B cell (primary cell): Measurements from ENCODE around the gene RAB26. TPM values are rescaled to one million over a fixed set of nuclear protein-coding genes. Genes with fewer than 3 reads are reported as not detected.

ENCODE experiments used
- ATAC-seq: fragments of 200-7000 bp; cut with Tn5 transposase; one replicate; pipeline ENCODE4 v1.10.0; 2021; ENCODE audit warnings: low read depth, mild to moderate bottlenecking, moderate number of reproducible peaks, moderate library complexity
- CTCF ChIA-PET: fragments of 350-600 bp; sonication (Branson Sonifier 250); formaldehyde crosslinking; loops from one replicate; lab custom pipeline; 2021; ENCODE audit warnings: antibody characterized with exemption, inconsistent platforms; lab: Charles Lee
- POLR2A ChIA-PET: fragments of 350-600 bp; sonication (Branson Sonifier 250); formaldehyde crosslinking; loops from one replicate; lab custom pipeline; 2021; ENCODE audit warnings: antibody characterized with exemption; lab: Charles Lee
- DNase-seq: peaks from one replicate; pipeline ENCODE4 v3.0.0; 2013
- H2AFZ ChIP-seq: 2 replicates; pipeline ENCODE4 v1.6.1; 2012; ENCODE audit warnings: mild to moderate bottlenecking, low read depth, low read length; ENCODE audit not compliant: insufficient read depth, poor library complexity, severe bottlenecking
- H3K27ac ChIP-seq, 2 donors: 1 replicate in 1 of 2; 2 replicates in 1 of 2; pipeline ENCODE4 v1.5.1; 2012 to 2013; ENCODE audit warnings: low read length in 2 of 2, mild to moderate bottlenecking in 2 of 2, moderate library complexity in 1 of 2
- H3K27me3 ChIP-seq, 4 experiments: fragments of 200-600 bp in 1 of 4; sonication (generic) in 1 of 4; replicated peaks in 1 of 4; 1 replicate in 2 of 4; 2 replicates in 2 of 4; pipeline versions ENCODE4 v1.6.1 to v1.7.0; 2013 to 2016; ENCODE audit warnings: low read length in 3 of 4, mild to moderate bottlenecking in 2 of 4, mixed read lengths in 1 of 4, moderate library complexity in 1 of 4; ENCODE audit not compliant: insufficient read depth in 4 of 4, control insufficient read depth in 3 of 4; ENCODE audit errors: control extremely low read depth in 1 of 4
- H3K36me3 ChIP-seq, 2 experiments: replicated peaks in 1 of 2; 1 replicate in 1 of 2; 2 replicates in 1 of 2; pipeline versions ENCODE4 v1.6.1 to v1.7.1; 2013; ENCODE audit warnings: low read length in 1 of 2; ENCODE audit not compliant: insufficient read depth in 2 of 2, control insufficient read depth in 1 of 2; ENCODE audit errors: control extremely low read depth in 1 of 2, extremely low read depth in 1 of 2
- H3K4me1 ChIP-seq, 2 donors: fragments of 200-600 bp in 1 of 2; sonication (generic) in 1 of 2; 1 replicate in 1 of 2; 2 replicates in 1 of 2; pipeline versions ENCODE4 v1.5.1 to v1.6.1; 2013 to 2017; ENCODE audit warnings: low read length in 2 of 2; ENCODE audit not compliant: control insufficient read depth in 2 of 2, insufficient read depth in 2 of 2
- H3K4me2 ChIP-seq: replicated peaks from 2 replicates; pipeline ENCODE3; 2012; ENCODE audit warnings: mild to moderate bottlenecking, low read depth, low read length; ENCODE audit not compliant: poor library complexity, severe bottlenecking
- H3K4me3 ChIP-seq, 5 experiments: fragments of 200-600 bp in 1 of 5; sonication (generic) in 1 of 5; 1 replicate in 3 of 5; 2 replicates in 2 of 5; pipeline versions ENCODE4 v1.5.1 to v1.7.0; 2011 to 2016; ENCODE audit warnings: low read length in 4 of 5, mild to moderate bottlenecking in 4 of 5, low read depth in 2 of 5, control low read depth in 1 of 5, moderate library complexity in 1 of 5; ENCODE audit not compliant: insufficient read depth in 1 of 5; ENCODE audit errors: control extremely low read depth in 1 of 5, extremely low read depth in 1 of 5
- H3K79me2 ChIP-seq: fragments of 200-600 bp; sonication (generic); one replicate; pipeline ENCODE4 v1.6.0; 2016; ENCODE audit warnings: low read length; ENCODE audit not compliant: control insufficient read depth, insufficient read depth
- H3K9ac ChIP-seq: fragments of 200-600 bp; sonication (generic); 2 replicates; pipeline ENCODE4 v1.6.1; 2017; ENCODE audit warnings: mild to moderate bottlenecking, low read length, moderate library complexity
- H3K9me3 ChIP-seq, 3 donors: one replicate each; pipeline versions ENCODE4 v1.6.1 to v1.7.1; 2013; ENCODE audit warnings: low read length in 2 of 3; ENCODE audit not compliant: control insufficient read depth in 2 of 3, insufficient read depth in 1 of 3; ENCODE audit errors: control extremely low read depth in 1 of 3
- H4K20me1 ChIP-seq: 2 replicates; pipeline ENCODE4 v1.6.0; 2012; ENCODE audit warnings: mild to moderate bottlenecking, low read length; ENCODE audit not compliant: insufficient read depth, control insufficient read depth, poor library complexity, severe bottlenecking
- H3K27ac Mint-ChIP-seq: one replicate; pipeline ENCODE4 v1.8.0; 2021; ENCODE audit warnings: mixed read lengths
- H3K27me3 Mint-ChIP-seq: one replicate; pipeline ENCODE4 v1.8.0; 2021; ENCODE audit warnings: mixed read lengths
- H3K4me1 Mint-ChIP-seq: one replicate; pipeline ENCODE4 v1.8.0; 2021; ENCODE audit warnings: mixed read lengths
- H3K4me3 Mint-ChIP-seq: one replicate; pipeline ENCODE4 v1.8.0; 2021; ENCODE audit warnings: mixed read lengths
- H3K9me3 Mint-ChIP-seq: one replicate; pipeline ENCODE4 v1.8.0; 2022; ENCODE audit warnings: mixed read lengths; ENCODE audit not compliant: insufficient read depth
- CTCF ChIP-seq: fragments of 200-600 bp; IDR thresholded peaks from one replicate; pipeline ENCODE4 v1.8.0; 2022; ENCODE audit warnings: antibody characterized with exemption, mild to moderate bottlenecking
- EZH2 ChIP-seq: IDR thresholded peaks from 2 replicates; pipeline ENCODE4 v1.6.1; 2012; ENCODE audit warnings: borderline replicate concordance, low read depth, mild to moderate bottlenecking, moderate library complexity, low read length; ENCODE audit not compliant: insufficient read depth, poor library complexity, severe bottlenecking
- WGBS: methylation state at CpG from one replicate; pipeline ENCODE4 v1.1.5; 2013; ENCODE audit warnings: missing lambda C conversion rate; ENCODE audit not compliant: insufficient coverage; 5-methylcytosine and 5-hydroxymethylcytosine counted together
- intact Hi-C: fragments of 100-400 bp; cut with micrococcal nuclease; formaldehyde crosslinking; loops from one replicate; pipeline ENCODE4 v1.10.0; 2022
- polyA plus RNA-seq: library from polyadenylated mRNA; depleted of rRNA; stranded (reverse); fragments of >200 nt; gene quantifications from 2 replicates; pipeline ENCODE4 v1.2.3, GENCODE V29; 2012
- total RNA-seq, 2 donors: library from RNA; stranded (reverse); fragments of 120-200 nt in 1 of 2; gene quantifications; 1 replicate in 1 of 2; 2 replicates in 1 of 2; pipeline versions ENCODE4 v1.2.3 to v1.2.4, GENCODE V29; 2013 to 2022

RAB26 gene
- total and polyA plus RNA-seq, 2 donors (not counting 1 experiment from before 2014, with no cell fraction given): 0.62 to 1.2 TPM

GRCh38 chr16:2187212-2187611, 38.8 kb downstream of the RAB26 start:
- no peak overlapping the region for H3K27ac ChIP-seq

GRCh38 chr16:2188395-2188794, 40.0 kb downstream of the RAB26 start:
- Histone ChIP-seq H4K20me1 (no peaks in the 10 kb centered on the region), H3K9me3 (no peaks in the 10 kb centered on the region), H2AFZ (no peak overlapping the region), H3K36me3 (no peaks in the 10 kb centered on the region), H3K27ac (no peak overlapping the region), H3K27me3 (peaks cover 0 to 2% (median 0%) of the 10 kb centered on the region in 4 experiments), H3K79me2 (no peaks in the 10 kb centered on the region), H3K4me1 (no peaks in the 10 kb centered on the region), H3K4me2 (no peak overlapping the region), H3K9ac (no peak overlapping the region), H3K4me3 (no peak overlapping the region)
- Mint-ChIP-seq H3K9me3 (no peaks in the 10 kb centered on the region), H3K4me1 (peaks cover 7% of the 10 kb centered on the region), H3K27ac (no peak overlapping the region), H3K4me3 (no peak overlapping the region), H3K27me3 (peaks cover 6% of the 10 kb centered on the region)
- POLR2A ChIA-PET: no interaction called here
- WGBS: 91% methylated on average over 7 of the region's 8 CpGs
- intact Hi-C loops: no loop called here
- CTCF ChIA-PET: no interaction called here
- DNase-seq (no peak), ATAC-seq (no peak)
- TF ChIP-seq EZH2: no peak

More at GRCh38 chr16:2187212-2187611, 38.8 kb downstream of the RAB26 start:
- H3K79me2 ChIP-seq: no peaks in the 10 kb centered on the region
- H3K4me2 ChIP-seq: no peak overlapping the region
- H3K9ac ChIP-seq: no peak overlapping the region
- no peaks in the 10 kb centered on the region for H3K9me3 Mint-ChIP-seq
- ChIA-PET CTCF (no interaction called here), POLR2A (no interaction called here)
- DNase-seq: no peak
- ATAC-seq: no peak
- no peaks in the 10 kb centered on the region for H4K20me1 ChIP-seq
- H3K4me1 Mint-ChIP-seq: peaks cover 7% of the 10 kb centered on the region
- no peaks in the 10 kb centered on the region for H3K9me3 ChIP-seq
- no peaks in the 10 kb centered on the region for H3K27me3 Mint-ChIP-seq
- H3K27ac Mint-ChIP-seq: no peak overlapping the region
- H3K4me3 Mint-ChIP-seq: no peak overlapping the region
- no peaks in the 10 kb centered on the region for H3K27me3 ChIP-seq
- no peak for TF ChIP-seq CTCF
- TF ChIP-seq EZH2: no peak
- 89% methylated on average over 17 of the region's 17 CpGs for WGBS
- H3K4me3 ChIP-seq: no peak overlapping the region
- H3K4me1 ChIP-seq: no peaks in the 10 kb centered on the region
- no peak overlapping the region for H2AFZ ChIP-seq
- intact Hi-C loops: no loop called here
- H3K36me3 ChIP-seq: no peaks in the 10 kb centered on the region
